NAMALWA (cell line): ENCODE data around the gene SOX18.
"Not testable (repeated sequence)": the region's sequence is repeated elsewhere in the genome, so short reads cannot be mapped to it uniquely, and the experiment has no call there.

Experiments used
- DNase-seq: peaks from one replicate; pipeline ENCODE4 v3.0.0-alpha.2; 2015; ENCODE audit warnings: low spot score

Gene SOX18

DNA sequence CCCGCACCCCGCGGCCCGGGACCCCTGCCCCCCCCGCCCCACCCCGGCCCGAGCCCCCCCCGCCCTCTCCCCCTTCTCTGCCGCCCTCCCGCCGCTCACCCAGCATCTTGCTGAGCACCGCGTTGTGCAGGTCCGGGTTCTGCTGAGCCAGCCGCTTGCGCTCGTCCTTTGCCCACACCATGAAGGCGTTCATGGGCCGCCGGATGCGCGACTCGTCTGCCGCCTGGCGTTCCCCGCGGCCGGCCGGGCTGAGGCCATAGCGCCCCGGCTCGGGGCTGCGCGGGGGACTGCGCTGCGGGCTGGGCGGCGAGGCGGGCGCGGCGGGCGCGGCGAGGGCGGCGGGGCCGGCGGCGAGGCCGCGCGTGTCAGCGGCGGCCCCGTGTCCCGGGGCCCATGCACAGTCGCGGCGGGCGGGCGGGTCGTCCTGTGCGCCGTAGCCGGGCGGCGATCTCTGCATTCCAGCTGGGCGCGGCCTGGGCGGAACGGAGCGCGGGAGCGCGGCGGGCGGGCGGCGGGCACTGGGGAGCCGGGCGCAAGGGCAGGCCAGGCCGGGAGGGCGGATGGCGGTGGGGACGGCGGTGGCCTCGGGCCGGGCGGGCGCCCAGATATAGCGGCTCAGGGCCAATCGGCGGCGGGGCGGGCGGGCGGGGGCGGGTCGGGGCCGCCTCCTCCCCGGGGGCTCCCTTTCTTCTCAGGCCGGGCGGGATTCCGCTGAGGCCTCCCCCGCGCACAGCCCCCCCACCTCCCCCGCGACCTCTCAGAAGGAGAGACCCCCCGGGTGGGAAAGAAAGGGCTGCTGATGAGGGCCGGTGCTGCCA lies at the start of gene SOX18:
Gene SOX18, minus strand, starts transcription at position 580 of the 818 bp plus-strand sequence. Its CDS starts 123 bp downstream, at position 457.
- no peak for DNase-seq

DNA sequence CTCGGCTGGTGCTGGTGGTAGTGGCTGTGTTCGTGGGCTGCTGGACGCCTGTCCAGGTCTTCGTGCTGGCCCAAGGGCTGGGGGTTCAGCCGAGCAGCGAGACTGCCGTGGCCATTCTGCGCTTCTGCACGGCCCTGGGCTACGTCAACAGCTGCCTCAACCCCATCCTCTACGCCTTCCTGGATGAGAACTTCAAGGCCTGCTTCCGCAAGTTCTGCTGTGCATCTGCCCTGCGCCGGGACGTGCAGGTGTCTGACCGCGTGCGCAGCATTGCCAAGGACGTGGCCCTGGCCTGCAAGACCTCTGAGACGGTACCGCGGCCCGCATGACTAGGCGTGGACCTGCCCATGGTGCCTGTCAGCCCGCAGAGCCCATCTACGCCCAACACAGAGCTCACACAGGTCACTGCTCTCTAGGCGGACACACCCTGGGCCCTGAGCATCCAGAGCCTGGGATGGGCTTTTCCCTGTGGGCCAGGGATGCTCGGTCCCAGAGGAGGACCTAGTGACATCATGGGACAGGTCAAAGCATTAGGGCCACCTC lies 49.1 kb upstream of the SOX18 start:
- no peak for DNase-seq

DNA sequence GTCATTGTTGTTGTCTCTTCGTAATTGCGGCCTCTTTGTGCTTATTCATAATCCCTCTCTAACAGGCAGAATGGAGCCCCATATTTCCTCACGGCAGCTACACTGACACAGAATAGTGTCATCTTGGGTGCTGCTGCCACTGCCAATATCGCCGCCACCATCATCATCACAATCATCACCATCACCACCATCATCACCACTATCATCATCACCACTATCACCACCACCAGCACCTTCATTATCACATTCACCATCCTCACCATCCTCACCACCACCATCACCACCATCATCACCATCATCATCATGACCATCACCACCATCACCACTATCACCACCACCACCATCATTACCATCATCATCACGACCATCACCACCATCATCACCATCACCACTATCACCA lies 47.1 kb upstream of the SOX18 start:
- no peak for DNase-seq

DNA sequence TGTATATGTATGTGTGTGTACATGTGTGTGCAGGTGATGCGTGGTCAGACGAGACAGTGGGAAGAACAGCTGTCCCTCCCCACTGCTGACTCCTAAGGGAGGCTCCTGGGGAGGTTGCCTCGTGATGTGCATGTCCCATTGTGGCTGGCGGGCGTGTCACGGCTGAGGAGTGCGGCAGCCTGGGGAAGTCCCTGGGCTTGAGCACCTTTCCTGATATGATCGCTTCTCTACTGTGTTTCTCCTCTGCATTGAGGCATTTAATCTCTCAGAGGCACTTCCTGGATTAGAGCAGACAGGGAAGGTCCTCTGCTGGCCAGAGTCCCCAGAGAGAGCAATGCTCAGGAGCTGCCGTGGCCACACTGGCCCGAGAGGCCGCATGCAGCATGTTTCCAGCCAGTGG lies 46.5 kb upstream of the SOX18 start:
- DNase-seq, result no peak

DNA sequence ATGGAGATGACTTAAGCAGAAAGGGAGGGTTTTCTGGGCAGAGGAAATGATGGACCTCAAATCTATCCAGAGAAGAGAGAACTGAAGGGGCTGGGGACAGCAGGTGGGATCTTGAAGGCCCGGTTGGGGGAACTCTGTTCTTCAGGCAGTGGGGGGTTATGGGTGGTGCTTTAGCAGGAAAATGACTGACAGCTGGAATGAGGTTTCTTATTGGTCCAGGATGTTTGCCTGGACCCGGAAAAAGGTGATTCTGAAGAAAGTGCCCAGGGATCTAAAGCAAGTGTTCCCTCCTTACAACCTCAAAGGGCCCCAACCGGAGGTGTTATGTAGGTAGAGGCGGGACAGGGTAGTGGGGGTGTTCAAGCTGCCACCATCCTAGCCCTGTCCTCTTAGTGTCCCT lies 46.0 kb upstream of the SOX18 start:
- no peak for DNase-seq

DNA sequence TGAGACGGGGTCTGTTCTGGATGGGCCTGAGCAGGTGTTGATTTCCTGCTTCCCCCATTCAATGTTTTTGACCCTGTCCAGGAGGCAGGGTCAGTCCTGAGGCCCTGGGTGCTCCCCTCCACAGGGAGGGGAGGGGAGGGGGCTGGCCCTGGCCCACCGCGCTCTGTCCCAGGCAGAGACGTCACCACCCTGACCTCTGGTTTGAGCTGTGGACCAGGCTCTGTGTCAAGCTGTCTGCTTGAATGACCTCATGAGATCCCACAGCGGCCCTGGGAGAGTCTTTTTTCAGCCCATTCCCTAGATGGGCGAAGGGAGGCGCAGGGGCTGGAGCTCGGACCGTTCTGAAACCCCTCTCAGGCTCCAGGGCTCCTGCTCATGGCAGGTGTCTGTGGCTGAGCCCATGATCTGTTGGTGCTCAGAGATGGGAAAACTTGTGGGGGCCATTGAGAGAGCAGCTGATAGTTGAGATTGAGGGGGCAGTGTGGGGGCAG lies 43.6 kb upstream of the SOX18 start:
- no peak for DNase-seq

DNA sequence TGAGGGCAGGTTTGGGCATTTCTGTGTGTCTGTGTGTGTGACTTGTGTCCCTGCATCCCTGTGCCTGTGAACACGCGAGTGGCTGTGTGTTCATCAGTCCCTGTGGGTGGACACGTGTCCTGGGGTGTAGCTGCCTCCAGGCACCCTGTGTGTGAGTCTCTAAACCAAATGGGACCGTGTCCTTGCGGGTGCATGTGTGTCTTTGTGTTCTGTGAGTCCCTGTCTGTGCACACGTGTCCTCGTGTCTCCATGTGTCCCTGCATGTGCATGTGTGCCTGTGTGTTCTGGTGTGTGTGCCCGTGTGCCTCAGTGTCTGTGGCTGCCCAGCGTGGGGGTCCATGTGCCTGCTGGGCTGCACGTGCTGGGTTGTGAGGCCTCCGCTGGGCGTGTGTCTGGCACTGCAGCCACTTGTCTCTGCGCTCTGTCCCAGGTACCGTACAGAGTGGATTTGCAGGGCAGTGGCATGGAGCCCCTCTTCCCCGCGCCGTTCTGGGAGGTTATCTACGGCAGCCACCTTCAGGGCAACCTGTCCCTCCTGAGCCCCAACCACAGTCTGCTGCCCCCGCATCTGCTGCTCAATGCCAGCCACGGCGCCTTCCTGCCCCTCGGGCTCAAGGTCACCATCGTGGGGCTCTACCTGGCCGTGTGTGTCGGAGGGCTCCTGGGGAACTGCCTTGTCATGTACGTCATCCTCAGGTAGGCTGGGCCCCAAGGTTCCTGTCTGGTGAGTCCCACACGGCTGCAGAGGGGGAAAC lies 43.0 kb upstream of the SOX18 start:
- no peak for DNase-seq

DNA sequence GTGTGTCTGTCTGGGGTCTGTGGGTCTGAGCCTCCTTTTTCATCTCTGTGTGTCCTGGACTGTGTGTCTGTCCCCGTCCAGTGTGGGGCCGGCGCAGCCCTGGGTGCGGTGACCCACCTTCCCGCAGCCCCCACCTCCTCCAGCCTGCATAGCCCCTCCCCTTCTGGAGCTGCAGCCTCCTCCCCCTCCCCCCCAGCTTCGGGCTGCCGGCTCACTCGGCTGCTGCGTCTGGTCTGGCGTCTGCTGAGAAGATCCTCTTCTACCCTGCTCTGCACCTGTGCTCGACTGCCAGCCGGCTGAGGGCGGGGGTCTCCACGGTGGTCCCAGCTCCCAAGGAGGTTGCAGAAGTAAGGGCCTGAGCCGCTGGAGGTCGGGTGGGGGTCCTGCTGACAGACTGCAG lies 42.3 kb upstream of the SOX18 start:
- no peak for DNase-seq

DNA sequence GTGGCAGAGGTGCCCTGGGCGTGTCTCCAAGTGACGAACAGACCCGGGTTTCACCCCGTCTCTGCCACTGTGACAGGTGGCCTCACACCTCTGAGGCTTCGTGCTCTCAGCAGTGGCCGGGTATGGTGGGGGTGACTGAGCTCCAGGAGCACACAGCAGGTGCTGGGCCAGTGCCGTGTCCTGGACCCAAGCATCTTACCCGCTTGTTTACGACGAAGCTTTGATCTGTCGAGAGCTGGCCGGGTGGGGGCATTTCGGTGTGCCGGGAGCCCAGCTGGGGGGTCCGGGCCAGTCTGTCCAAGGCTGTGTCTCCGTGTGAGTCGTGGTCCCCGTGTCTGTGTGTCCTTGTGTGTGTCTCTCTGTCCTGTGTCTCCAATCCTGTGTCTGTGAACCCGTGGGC lies 41.9 kb upstream of the SOX18 start:
- no peak for DNase-seq

DNA sequence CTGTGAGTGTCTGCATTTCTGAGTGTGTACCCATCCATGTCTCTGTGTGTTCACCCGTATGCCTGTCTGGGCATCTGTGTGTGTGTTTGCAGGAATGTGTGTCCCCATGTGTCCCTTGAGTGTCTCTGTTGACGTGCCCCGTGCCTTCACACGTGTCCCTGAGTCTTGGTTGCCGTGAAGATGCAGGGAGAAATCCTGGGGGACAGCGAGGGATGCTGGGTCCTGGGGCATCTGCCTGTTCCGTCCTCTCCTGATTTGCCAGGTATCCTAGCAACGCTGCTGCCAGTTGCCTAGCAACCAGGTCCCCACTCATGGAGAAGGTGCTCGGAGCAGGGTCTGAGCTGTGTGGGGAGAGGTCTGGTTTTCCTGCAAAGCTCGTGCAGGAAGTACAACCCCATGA lies 40.7 kb upstream of the SOX18 start:
- no peak for DNase-seq

DNA sequence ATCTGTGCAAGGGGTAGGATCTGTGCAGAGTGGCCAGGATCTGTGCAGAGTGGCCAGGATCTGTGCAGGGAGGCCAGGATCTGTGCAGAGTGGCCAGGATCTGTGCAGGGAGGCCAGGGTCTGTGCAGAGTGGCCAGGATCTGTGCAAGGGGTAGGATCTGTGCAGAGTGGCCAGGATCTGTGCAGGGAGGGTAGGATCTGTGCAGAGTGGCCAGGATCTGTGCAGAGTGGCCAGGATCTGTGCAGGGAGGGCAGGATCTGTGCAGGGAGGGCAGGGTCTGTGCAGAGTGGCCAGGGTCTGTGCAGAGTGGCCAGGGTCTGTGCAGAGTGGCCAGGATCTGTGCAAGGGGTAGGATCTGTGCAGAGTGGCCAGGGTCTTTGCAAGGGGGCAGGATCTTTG lies 39.1 kb upstream of the SOX18 start:
- DNase-seq, result not testable (repeated sequence)

DNA sequence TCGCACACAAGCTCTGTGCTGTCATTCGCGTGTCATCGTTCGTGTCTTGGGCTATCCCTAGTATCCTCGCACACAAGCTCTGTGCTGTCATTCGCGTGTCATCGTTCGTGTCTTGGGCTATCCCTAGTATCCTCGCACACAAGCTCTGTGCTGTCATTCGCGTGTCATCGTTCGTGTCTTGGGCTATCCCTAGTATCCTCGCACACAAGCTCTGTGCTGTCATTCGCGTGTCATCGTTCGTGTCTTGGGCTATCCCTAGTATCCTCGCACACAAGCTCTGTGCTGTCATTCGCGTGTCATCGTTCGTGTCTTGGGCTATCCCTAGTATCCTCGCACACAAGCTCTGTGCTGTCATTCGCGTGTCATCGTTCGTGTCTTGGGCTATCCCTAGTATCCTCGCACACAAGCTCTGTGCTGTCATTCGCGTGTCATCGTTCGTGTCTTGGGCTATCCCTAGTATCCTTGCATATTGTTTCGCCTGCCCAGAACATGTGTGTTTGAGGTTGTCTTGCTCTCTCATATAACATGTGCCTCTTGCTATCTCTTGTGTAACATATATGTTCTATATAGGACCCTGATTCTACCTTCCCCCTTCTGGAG lies 37.9 kb upstream of the SOX18 start:
- DNase-seq, result not testable (repeated sequence)

DNA sequence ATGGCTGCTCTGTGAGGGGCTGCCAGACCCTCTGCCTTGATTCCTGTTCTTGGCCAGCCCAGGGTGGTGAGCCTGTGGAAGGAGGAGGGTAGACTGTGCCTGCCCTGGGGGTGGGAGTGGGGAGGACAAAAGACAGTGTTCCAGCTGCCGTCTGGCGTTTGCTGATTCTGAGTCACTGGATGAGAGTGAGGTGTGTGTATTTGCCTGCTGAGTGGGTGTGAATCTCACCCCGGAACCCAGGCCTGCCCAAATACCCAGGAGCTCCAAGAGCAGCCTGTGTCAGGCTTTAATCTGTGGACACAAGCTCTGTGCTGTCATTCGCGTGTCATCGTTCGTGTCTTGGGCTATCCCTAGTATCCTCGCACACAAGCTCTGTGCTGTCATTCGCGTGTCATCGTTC lies 37.4 kb upstream of the SOX18 start:
- no peak for DNase-seq

DNA sequence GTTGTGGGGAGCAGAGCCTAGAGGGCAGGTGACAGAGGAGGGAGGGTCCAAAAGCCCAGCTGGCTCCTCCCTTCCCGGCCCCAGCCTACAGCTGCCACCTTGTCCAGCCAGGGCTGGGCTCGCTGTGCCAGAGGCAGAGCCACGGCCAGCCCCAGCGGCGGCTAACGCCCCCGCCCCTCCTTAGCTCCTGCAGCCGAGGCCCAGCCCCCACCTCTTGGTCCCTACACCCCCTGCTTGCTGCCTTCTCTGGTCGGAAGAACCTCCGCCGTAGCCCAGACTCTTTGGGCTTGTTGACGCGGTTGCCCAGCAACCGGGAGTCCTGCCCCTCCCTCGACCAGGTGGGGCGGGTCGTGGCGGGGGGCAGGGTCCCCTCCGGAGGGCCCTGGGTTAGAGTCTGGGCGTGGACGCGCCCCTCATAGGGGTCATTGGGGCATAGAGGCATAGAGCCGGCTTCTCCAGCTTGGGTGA lies 35.3 kb upstream of the SOX18 start:
- no peak for DNase-seq

DNA sequence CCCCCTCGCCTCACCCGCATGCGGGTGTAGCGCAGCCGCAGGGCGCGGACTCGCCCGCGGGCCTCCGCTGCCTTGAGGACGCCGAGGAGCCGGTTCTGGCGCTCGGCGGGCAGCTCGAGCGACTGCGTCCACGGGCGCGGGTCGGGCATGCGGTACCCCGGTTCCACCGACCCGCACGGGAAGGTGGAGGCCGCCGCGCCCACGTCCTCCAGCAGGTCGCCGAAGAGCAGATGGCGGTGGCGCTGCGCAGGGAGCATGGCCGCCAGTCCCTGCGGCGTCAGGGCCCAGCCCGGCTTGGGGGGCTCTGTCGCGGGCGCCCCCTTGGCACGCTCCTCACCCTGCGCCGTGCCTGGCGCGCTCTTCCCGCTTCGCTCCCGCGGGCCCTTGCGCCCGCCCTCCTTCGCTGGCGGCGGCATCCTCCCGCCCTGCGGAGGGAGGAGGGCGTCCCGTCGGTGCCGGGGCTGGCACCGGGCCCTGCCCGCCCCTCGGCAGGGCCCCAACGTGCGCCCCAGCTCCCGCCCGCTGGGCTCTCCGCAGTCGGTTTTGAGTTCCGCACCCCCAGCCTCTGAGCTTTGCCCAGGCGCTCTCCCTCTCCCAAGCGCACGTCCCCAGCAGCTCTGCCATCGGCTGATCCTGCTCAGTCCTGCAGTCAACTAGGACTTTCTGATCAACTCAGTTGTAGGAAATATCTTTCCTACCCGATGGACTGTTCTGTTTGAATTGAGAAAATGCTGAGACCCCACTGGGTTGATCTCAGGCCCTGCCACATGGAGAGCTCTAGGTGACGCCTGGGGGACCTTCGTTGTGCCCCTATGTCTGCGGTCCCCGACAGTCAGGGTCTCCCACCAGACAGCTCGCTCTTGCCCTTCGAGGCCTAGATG lies 34.6 kb upstream of the SOX18 start, which contains the start of gene LKAAEAR1:
Gene LKAAEAR1, minus strand, starts transcription at position 595 of the 881 bp plus-strand sequence. Its CDS starts 179 bp downstream, at position 416.
- DNase-seq, result no peak

DNA sequence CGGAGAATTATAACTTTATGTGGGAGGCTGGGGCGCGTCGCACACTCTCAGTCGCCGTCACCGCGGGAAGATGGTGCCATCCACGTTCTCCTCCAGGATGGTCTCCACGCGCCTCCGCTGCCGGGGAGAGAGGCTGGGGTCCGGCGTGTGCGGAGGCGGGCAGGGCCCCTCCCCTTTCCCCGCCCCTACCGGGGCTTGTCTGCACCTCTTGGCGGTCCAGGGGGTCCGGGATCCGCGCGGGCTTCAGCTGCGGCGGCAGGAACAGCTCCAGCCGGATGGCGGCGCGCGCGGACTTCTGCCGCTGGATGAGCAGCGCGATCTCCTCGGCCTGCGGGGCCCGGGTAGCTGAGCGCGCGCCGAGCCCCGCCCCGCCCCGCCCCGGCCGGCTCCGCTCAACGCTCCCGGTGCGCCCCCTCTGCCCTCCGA lies 34.0 kb upstream of the SOX18 start:
- DNase-seq, result peak; percentile 71

DNA sequence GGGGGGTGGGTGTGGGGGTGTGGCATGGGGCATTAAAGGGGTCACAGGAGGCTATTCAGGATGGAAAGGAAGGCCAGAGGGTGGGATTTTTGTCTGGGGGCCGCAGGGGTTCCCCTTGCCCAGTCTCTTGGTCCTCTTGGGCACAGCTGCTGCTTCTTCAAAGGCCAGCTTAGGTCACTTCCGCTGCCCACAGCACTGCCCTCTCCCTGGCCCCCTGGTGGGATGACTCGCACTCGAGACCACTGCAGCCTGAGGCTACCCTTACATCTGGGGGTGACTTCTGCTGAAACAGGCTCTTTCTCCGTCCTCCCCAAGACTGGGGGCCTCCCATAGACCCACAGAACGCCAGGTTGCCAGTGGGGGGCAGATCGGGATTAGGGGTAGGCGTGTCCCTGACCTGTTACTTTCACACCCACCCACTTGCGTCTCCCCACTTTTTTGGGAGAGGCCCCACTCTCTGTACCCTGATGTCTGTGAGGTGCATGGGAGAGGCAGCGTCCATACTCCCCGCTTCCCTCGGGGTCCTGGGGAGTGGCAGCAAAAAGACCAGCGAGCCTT lies 33.5 kb upstream of the SOX18 start:
- DNase-seq, result no peak

DNA sequence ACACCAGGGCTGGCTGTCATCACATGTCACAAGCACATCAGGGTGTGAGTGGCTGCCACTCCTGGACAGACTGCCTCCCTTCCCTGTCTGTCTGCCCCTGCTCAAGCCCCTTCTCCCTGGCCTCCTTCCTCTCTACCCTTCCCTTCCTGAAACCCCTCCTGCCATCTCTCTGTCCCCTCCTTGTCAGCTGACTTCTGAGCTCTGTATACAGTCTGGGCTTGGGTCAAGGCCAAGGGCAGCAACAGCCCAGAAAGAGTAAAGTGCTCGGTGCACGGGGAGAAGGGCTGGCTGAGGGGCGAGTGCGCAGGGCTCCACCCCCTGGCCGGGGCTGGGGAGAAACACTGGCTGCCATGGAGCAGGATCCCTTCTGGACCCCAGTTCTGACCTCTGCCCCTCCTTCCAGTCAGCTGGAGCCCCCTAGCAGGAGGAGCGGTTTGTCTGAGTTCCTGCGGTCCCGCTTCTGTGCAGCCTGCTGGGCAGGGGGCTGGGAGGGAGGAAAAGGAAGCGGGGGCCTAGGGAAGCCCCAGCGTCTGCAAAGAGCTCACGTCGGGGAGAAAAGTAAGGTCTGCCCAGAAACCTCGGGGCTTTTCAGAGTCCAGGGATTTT lies 32.8 kb upstream of the SOX18 start:
- DNase-seq, result no peak

DNA sequence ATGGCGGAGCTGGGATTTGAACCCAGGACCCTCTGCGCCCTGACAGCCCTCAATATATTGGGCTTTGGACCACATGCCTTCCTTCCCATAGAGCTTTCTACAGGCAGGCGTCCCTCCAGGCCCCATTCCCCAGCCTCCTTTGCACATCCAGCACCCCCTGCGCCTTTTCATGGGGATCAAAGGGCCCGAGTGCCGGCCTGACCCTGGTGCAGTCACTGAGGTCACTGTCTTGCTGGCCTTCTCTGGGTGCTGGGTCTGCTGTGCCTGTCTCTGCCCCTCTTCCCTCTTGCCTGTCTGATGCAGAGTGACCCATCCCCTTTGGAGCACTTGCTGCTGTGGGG lies 32.2 kb upstream of the SOX18 start:
- no peak for DNase-seq

DNA sequence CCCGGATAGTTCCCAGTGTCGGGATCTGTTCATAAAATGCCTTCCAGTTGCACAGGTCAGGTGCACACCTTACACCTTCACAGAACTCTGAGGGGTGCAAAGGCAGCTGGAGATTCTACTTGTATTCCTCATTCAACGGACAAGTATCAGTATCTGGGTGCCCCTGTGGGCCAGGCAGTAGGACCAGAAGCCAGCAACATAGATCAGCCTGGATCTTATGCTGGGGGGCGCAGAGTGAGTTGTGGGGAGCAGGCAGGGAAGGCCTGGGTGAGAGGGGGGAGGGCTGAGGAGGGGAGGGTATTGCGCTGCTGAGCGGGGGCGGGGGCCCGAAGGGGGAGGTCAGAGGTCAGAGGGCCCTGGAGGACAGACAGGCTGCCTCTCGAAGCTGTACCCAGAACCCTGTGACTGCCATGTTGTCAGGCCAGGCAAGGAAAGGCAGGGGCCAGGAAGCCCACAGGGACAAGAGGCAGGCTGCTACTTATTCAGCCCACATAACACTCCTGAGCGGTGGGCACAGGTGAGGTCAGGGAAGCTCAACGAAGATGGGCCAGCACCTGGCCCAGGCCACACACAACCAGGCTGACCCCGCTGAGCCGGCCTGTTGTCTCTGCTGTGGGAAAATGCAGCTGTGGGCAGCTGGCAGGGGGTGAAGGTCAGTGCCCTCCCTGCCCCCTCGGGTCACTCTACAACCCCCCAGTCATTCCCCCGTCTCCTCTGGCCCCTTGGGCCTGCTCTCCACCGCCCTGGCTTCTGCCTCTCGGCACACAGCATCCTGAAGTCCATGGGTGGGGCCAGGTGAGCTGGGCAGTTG lies 31.6 kb upstream of the SOX18 start:
- no peak for DNase-seq
